ENCODE results near the gene RAPGEF4. TPM values are rescaled to one million over a fixed set of nuclear protein-coding genes. Genes with fewer than 3 reads are reported as not detected.

The RAPGEF4 gene
- total and polyA plus RNA-seq, 12 donors, result 1.2 to 11.2 (median 7.9) TPM

GRCh38 chr2:172704072-172704936 is 31.3 kb upstream of the RAPGEF4 start:
- H3K27ac ChIP-seq, result no peak overlapping the region
- no peak for DNase-seq
- intact Hi-C loops (cut with DNase I), result loop anchor here in 3 of 10 donors (10.0 kb wide), 2 partner anchors 110 to 530 kb away; no protein-coding TSS in a partner anchor
- TF ChIP-seq CTCF (IDR thresholded peaks at IDR 0.05), result peak; percentile 21 to 63 (median 54)
- 68 to 73% methylated on average over 11 of the region's 11 CpGs for WGBS, 2 donors
- peak in 5 of 8 donors; percentile 43 to 65 (median 60) for ATAC-seq
- H3K4me1 ChIP-seq, result no peaks in the 10 kb centered on the region
- no peaks in the 10 kb centered on the region for H3K36me3 ChIP-seq
- no peak overlapping the region for H3K4me3 ChIP-seq
- H3K27me3 ChIP-seq, result peaks cover 0 to 23% (median 3%) of the 10 kb centered on the region in 7 donors
- no peaks in the 10 kb centered on the region for H3K9me3 ChIP-seq

- H3K9me3 ChIP-seq, result no peaks in the 10 kb centered on the region
- 96 to 99% methylated on average over 2 of the region's 2 CpGs for WGBS, 2 donors
Observed at GRCh38 chr2:172705352-172705751, 30.3 kb upstream of the RAPGEF4 start.

GRCh38 chr2:172708247-172708646 is 27.4 kb upstream of the RAPGEF4 start:
- Histone ChIP-seq H3K27ac (no peak overlapping the region), H3K36me3 (no peaks in the 10 kb centered on the region), H3K27me3 (peaks cover 0 to 26% (median 3%) of the 10 kb centered on the region in 7 donors), H3K4me3 (no peak overlapping the region), H3K9me3 (no peaks in the 10 kb centered on the region), H3K4me1 (peaks cover 0 to 21% (median 6%) of the 10 kb centered on the region in 9 donors)
- ATAC-seq, result no peak
- intact Hi-C loops (cut with DNase I), result loop anchor here in 6 of 10 donors (5.0 to 10.0 kb wide), 4 partner anchors 111 to 533 kb away; no protein-coding TSS in a partner anchor
- 86 to 88% methylated on average over 2 of the region's 2 CpGs for WGBS, 2 donors
- no peak for DNase-seq
- no peak for TF ChIP-seq CTCF (IDR thresholded peaks at IDR 0.05)

More at GRCh38 chr2:172705352-172705751, 30.3 kb upstream of the RAPGEF4 start:
- Histone ChIP-seq H3K4me3 (no peak overlapping the region), H3K4me1 (peaks cover 0 to 6% (median 1%) of the 10 kb centered on the region in 9 donors), H3K27me3 (peaks cover 0 to 26% (median 3%) of the 10 kb centered on the region in 7 donors), H3K36me3 (no peaks in the 10 kb centered on the region), H3K27ac (no peak overlapping the region)
- no peak for TF ChIP-seq CTCF (IDR thresholded peaks at IDR 0.05)
- ATAC-seq (no peak), DNase-seq (no peak)
- intact Hi-C loops (cut with DNase I), result loop anchor here in 6 of 10 donors (5.0 to 10.0 kb wide), 4 partner anchors 108 to 531 kb away; no protein-coding TSS in a partner anchor

GRCh38 chr2:172709566-172710291 is 25.9 kb upstream of the RAPGEF4 start:
- no peak for DNase-seq
- no peak for TF ChIP-seq CTCF (IDR thresholded peaks at IDR 0.05)
- WGBS, 2 donors, result 73% methylated on average over 11 of the region's 11 CpGs
- no peak for ATAC-seq
- no peaks in the 10 kb centered on the region for H3K36me3 ChIP-seq
- peaks cover 0 to 26% (median 3%) of the 10 kb centered on the region in 7 donors for H3K27me3 ChIP-seq
- peaks cover 0 to 21% (median 6%) of the 10 kb centered on the region in 9 donors for H3K4me1 ChIP-seq
- H3K4me3 ChIP-seq, result no peak overlapping the region
- no peaks in the 10 kb centered on the region for H3K9me3 ChIP-seq
- peak overlapping the region in 2 of 10 donors; percentile 63 to 79 for H3K27ac ChIP-seq
- intact Hi-C loops (cut with DNase I), result loop anchor here in 8 of 10 donors (2.0 to 10.0 kb wide), 5 partner anchors 112 to 535 kb away; no protein-coding TSS in a partner anchor
